Measurements from ENCODE around the gene MASP2. TPM values are rescaled to one million over a fixed set of nuclear protein-coding genes. Genes with fewer than 3 reads are reported as not detected.

Gene MASP2
- total and polyA plus RNA-seq, 2 donors (not counting 1 experiment from before 2014, with no cell fraction given), result not detected

DNA sequence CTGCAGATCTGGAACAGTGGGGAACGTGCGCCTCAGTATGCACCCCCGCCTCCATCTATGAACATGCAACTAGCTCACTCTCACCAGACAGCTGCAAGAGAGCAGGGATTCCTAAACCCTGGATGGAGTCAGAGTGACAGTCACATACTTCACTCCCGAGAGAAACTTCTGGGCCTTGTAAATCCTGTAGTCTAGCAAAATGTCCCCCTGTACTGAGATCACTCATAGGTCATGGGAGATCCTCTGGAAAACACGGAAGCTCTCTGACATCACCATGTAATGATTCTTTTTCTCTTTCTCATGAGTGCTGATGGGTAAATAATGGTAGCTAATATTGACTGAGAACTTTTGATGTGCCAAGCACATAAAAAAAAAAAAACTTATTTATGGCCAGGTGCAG lies 57.9 kb downstream of the MASP2 start:
- no peak overlapping the region for H3K4me3 ChIP-seq (replicated peaks in 1 of 4; ENCODE audit: control extremely low read depth in 1 of 4, insufficient read depth in 1 of 4, low read depth in 3 of 4, low read length in 4 of 4)
- no peak overlapping the region for H3K9ac ChIP-seq (ENCODE audit: insufficient read depth, low read length)
- H3K36me3 ChIP-seq (ENCODE audit: control insufficient read depth, insufficient read depth, low read length), result no peaks in the 10 kb centered on the region
- no peaks in the 10 kb centered on the region for H3K9me3 ChIP-seq (ENCODE audit: control insufficient read depth, insufficient read depth, low read depth, low read length)
- no peak overlapping the region for H3K4me2 ChIP-seq (ENCODE audit: extremely low read depth, insufficient read depth, low read length)
- no peak for TF ChIP-seq EZH2 (IDR thresholded peaks at IDR 0.05; ENCODE audit: low read length, missing control alignments)
- TF ChIP-seq, protein P1, sequence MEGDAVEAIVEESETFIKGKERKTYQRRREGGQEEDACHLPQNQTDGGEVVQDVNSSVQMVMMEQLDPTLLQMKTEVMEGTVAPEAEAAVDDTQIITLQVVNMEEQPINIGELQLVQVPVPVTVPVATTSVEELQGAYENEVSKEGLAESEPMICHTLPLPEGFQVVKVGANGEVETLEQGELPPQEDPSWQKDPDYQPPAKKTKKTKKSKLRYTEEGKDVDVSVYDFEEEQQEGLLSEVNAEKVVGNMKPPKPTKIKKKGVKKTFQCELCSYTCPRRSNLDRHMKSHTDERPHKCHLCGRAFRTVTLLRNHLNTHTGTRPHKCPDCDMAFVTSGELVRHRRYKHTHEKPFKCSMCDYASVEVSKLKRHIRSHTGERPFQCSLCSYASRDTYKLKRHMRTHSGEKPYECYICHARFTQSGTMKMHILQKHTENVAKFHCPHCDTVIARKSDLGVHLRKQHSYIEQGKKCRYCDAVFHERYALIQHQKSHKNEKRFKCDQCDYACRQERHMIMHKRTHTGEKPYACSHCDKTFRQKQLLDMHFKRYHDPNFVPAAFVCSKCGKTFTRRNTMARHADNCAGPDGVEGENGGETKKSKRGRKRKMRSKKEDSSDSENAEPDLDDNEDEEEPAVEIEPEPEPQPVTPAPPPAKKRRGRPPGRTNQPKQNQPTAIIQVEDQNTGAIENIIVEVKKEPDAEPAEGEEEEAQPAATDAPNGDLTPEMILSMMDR (conservative IDR thresholded peaks at IDR 0.05 in 1 of 2, IDR thresholded peaks at IDR 0.05 in 1 of 2; ENCODE audit: low read depth in 1 of 2, low read length in 2 of 2), result no peak
- peaks cover 11% of the 10 kb centered on the region for H3K27me3 ChIP-seq (ENCODE audit: control insufficient read depth, insufficient read depth, low read length)
- no peak overlapping the region for H3K27ac ChIP-seq (ENCODE audit: insufficient read depth, low read length)
- no peak for DNase-seq (ENCODE audit: low read depth in 2 of 2)
- no peak overlapping the region for H2AFZ ChIP-seq (ENCODE audit: low read length)
- no peaks in the 10 kb centered on the region for H3K4me1 ChIP-seq (ENCODE audit: control insufficient read depth, extremely low read depth, insufficient read depth, low read length)
- no peaks in the 10 kb centered on the region for H3K79me2 ChIP-seq (ENCODE audit: control insufficient read depth, insufficient read depth, low read length)
- no peaks in the 10 kb centered on the region for H4K20me1 ChIP-seq (ENCODE audit: control insufficient read depth, extremely low read depth, insufficient read depth, low read length)

DNA sequence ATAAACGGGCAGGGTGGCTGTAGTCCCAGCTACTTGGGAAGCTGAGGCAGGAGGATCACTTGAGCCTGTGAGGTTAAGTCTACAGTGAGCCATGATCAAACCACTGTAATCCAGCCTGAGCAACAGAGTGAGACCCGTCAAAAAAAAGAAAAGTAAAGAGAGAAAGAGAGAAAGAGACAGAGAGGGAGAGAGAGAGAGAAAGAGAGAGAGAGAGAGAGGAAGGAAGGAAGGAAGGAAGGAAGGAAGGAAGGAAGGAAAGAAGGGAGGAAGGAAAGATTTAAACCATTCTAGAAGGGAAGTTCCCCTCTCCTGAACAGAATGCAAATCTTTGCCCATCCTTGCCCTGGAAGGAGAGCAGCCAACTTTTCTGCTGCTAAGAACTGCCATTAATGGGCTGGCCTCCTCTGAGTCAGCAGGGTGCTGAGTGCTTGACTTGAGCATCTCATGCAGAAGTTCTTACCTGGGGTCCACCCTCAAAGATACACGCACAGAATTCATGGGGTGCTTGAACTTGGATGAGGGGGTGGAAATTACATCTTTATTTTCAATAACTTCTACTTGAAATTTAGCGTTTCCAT lies 59.1 kb downstream of the MASP2 start:
- H3K4me1 ChIP-seq (ENCODE audit: control insufficient read depth, extremely low read depth, insufficient read depth, low read length), result no peaks in the 10 kb centered on the region
- no peak overlapping the region for H3K4me3 ChIP-seq (replicated peaks in 1 of 4; ENCODE audit: control extremely low read depth in 1 of 4, insufficient read depth in 1 of 4, low read depth in 3 of 4, low read length in 4 of 4)
- TF ChIP-seq, protein P1 (conservative IDR thresholded peaks at IDR 0.05 in 1 of 2, IDR thresholded peaks at IDR 0.05 in 1 of 2; ENCODE audit: low read depth in 1 of 2, low read length in 2 of 2), result no peak
- TF ChIP-seq EZH2 (IDR thresholded peaks at IDR 0.05; ENCODE audit: low read length, missing control alignments), result no peak
- no peak overlapping the region for H3K4me2 ChIP-seq (ENCODE audit: extremely low read depth, insufficient read depth, low read length)
- H3K79me2 ChIP-seq (ENCODE audit: control insufficient read depth, insufficient read depth, low read length), result no peaks in the 10 kb centered on the region
- no peak for DNase-seq (ENCODE audit: low read depth in 2 of 2)
- H3K27ac ChIP-seq (ENCODE audit: insufficient read depth, low read length), result no peak overlapping the region
- H4K20me1 ChIP-seq (ENCODE audit: control insufficient read depth, extremely low read depth, insufficient read depth, low read length), result no peaks in the 10 kb centered on the region
- H3K27me3 ChIP-seq (ENCODE audit: control insufficient read depth, insufficient read depth, low read length), result peaks cover 11% of the 10 kb centered on the region
- no peaks in the 10 kb centered on the region for H3K9me3 ChIP-seq (ENCODE audit: control insufficient read depth, insufficient read depth, low read depth, low read length)
- no peaks in the 10 kb centered on the region for H3K36me3 ChIP-seq (ENCODE audit: control insufficient read depth, insufficient read depth, low read length)
- no peak overlapping the region for H2AFZ ChIP-seq (ENCODE audit: low read length)
- H3K9ac ChIP-seq (ENCODE audit: insufficient read depth, low read length), result no peak overlapping the region

DNA sequence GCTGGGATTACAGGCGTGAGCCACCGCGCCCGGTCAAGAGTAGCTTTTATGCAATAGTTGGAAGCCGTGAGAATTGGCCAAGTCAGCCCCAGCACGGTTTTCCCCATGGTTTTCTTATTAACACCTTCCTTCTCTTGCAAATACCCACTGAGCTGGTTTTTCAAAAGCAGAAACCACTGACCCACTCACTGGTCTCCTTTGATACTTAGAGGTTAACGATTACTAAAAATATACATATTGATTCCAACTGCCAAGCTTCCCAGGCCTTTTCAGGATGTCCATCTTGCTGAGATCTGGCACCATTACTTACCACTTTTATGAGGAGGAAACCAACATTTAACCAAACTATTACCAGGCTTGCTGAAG lies 60.5 kb downstream of the MASP2 start:
- H4K20me1 ChIP-seq (ENCODE audit: control insufficient read depth, extremely low read depth, insufficient read depth, low read length), result no peaks in the 10 kb centered on the region
- no peaks in the 10 kb centered on the region for H3K36me3 ChIP-seq (ENCODE audit: control insufficient read depth, insufficient read depth, low read length)
- H3K4me3 ChIP-seq (replicated peaks in 1 of 4; ENCODE audit: control extremely low read depth in 1 of 4, insufficient read depth in 1 of 4, low read depth in 3 of 4, low read length in 4 of 4), result no peak overlapping the region
- H3K27me3 ChIP-seq (ENCODE audit: control insufficient read depth, insufficient read depth, low read length), result peaks cover 6% of the 10 kb centered on the region
- no peaks in the 10 kb centered on the region for H3K9me3 ChIP-seq (ENCODE audit: control insufficient read depth, insufficient read depth, low read depth, low read length)
- DNase-seq (ENCODE audit: low read depth in 2 of 2), result no peak
- no peak overlapping the region for H2AFZ ChIP-seq (ENCODE audit: low read length)
- H3K79me2 ChIP-seq (ENCODE audit: control insufficient read depth, insufficient read depth, low read length), result no peaks in the 10 kb centered on the region
- H3K9ac ChIP-seq (ENCODE audit: insufficient read depth, low read length), result no peak overlapping the region
- H3K4me2 ChIP-seq (ENCODE audit: extremely low read depth, insufficient read depth, low read length), result no peak overlapping the region
- TF ChIP-seq, protein P1 (conservative IDR thresholded peaks at IDR 0.05 in 1 of 2, IDR thresholded peaks at IDR 0.05 in 1 of 2; ENCODE audit: low read depth in 1 of 2, low read length in 2 of 2), result no peak
- no peak for TF ChIP-seq EZH2 (IDR thresholded peaks at IDR 0.05; ENCODE audit: low read length, missing control alignments)
- H3K4me1 ChIP-seq (ENCODE audit: control insufficient read depth, extremely low read depth, insufficient read depth, low read length), result no peaks in the 10 kb centered on the region
- H3K27ac ChIP-seq (ENCODE audit: insufficient read depth, low read length), result no peak overlapping the region

All from fibroblast of lung (primary cell).